HUES6 (cell line): Measurements from ENCODE around the gene SPRR2E.
"Not testable (repeated sequence)": the region's sequence is repeated elsewhere in the genome, so short reads cannot be mapped to it uniquely, and the experiment has no call there.

Source experiments
- H3K27ac ChIP-seq: 2 replicates; pipeline ENCODE4 v1.7.0; 2013; ENCODE audit warnings: low read depth, mild to moderate bottlenecking, low read length, inconsistent platforms
- H3K27me3 ChIP-seq: 2 replicates; pipeline ENCODE4 v1.6.1; 2013; ENCODE audit warnings: low read length; ENCODE audit not compliant: control insufficient read depth, insufficient read depth
- H3K36me3 ChIP-seq: 2 replicates; pipeline ENCODE4 v1.6.1; 2013; ENCODE audit warnings: low read length; ENCODE audit not compliant: control insufficient read depth, insufficient read depth
- H3K4me1 ChIP-seq: 2 replicates; pipeline ENCODE4 v1.6.1; 2013; ENCODE audit warnings: low read length; ENCODE audit not compliant: control insufficient read depth, insufficient read depth
- H3K4me3 ChIP-seq: 2 replicates; pipeline ENCODE4 v1.5.1; 2013; ENCODE audit warnings: low read depth, low read length
- H3K9ac ChIP-seq: one replicate; pipeline ENCODE4 v1.6.1; 2013; ENCODE audit warnings: mild to moderate bottlenecking, low read length
- H3K9me3 ChIP-seq: 2 replicates; pipeline ENCODE4 v1.6.1; 2013; ENCODE audit warnings: low read depth, low read length; ENCODE audit not compliant: control insufficient read depth, insufficient read depth

SPRR2E gene

DNA sequence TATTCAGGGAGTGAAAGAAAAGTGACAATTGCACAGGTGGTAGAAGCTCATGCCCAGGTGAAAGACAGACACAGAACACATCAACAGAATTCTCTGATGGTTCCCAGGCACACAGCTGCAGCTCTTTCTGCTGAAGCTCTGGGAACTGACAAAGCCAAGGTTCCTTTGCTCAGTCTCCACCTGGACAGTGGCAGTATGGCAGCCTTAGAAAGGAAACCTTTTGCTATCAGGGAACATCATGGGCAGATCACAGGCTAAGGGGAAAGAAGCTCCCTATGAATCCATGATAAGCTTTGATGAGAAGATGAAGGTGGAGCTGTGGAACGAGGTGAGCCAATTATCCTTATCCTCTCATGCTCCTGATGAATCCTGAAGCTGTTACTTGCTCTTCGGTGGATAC, 24.1 kb downstream of the SPRR2E start:
- Histone ChIP-seq H3K9me3 (no peaks in the 10 kb centered on the region), H3K4me1 (no peaks in the 10 kb centered on the region), H3K4me3 (no peak overlapping the region), H3K27me3 (no peaks in the 10 kb centered on the region), H3K9ac (no peak overlapping the region), H3K36me3 (no peaks in the 10 kb centered on the region), H3K27ac (no peak overlapping the region)

DNA sequence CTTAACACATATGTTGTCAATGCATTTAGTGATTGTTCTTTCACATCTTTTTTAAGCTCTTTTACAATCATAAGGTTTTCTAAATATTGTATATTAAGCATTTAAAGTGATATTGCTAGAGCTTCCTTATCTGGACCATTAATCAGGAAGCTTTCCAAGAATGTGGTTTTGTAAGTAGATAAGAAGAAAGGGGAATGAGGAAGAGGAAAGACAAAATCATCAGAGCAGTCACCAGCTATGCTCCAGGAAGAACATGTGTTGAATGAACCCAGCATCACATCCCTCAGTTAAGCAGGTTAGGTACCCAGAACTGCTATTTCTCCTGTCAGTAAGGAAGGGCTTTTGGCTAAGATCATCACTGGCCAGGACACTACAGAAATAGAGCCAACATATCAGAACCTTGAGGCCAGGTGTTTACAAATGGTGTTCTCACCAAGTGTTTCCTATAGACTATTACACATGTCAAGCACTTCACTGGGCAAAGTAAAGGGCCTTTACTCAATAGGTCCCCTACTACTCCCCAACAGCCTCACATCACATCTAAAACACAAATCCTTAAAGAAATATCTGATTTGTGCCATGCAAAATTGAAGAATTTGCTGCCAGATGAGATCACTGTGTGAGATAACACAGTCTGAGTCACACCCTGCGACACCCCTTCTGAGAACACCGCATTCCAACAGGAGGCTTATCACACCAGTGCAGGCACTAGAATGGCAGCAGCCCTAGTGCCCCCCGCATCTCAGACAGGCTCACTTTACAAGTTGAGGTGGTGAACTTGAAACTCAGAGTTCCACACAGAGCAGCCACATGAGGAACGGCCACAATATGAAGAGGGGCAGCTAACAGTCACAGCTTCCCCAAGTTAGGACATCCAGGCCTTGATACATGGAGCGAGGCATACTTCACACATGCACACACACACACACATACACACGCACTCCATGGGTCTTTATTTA, 35.2 kb downstream of the SPRR2E start:
- Histone ChIP-seq H3K4me3 (no peak overlapping the region), H3K27ac (no peak overlapping the region), H3K27me3 (no peaks in the 10 kb centered on the region), H3K4me1 (no peaks in the 10 kb centered on the region; the same call in 1 of the 2 replicates), H3K36me3 (no peaks in the 10 kb centered on the region), H3K9ac (no peak overlapping the region), H3K9me3 (no peaks in the 10 kb centered on the region)

DNA sequence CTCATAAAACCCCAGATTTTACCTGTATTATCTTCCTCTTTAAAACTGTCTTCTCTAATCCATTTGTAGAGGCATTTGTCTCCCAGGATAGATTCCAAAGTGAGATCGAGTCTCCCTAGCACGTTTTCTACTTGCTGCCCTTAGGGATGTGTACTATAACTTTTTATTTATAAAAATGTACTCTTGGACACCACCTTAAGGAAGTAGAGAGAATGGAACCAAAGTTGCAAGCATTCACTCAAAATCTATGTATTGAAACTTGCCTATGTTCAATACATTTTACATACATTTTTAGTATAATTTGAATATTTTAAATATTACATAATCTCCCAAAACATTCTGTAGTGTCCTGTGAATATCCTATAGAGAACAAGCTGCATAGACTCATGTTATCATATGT, 36.2 kb downstream of the SPRR2E start:
- Histone ChIP-seq H3K9ac (no peak overlapping the region), H3K4me1 (no peaks in the 10 kb centered on the region; the same call in 1 of the 2 replicates), H3K4me3 (no peak overlapping the region), H3K9me3 (0 out of 2 replicates have a peak, but pooled peaks cover under 1% of the 10 kb centered on the region), H3K27me3 (no peaks in the 10 kb centered on the region), H3K36me3 (no peaks in the 10 kb centered on the region), H3K27ac (no peak overlapping the region)

DNA sequence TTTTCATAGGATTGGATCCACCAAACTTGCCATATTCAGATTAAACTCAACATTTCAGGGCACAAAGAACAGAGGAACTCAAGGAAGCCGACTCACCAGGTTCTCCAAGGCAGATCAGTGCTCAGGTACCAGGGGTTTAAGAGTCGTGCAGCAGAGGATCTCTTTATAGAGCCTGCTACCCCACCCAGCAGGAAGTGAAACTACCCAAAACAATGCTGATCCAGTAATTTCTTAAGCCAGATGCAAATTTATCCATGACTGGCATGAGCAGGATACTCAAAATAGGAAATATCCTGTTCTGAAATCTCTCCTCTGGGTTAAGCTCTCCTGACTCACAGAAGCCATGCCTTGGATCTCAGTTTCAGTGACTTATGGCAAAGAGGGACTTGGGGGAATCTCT, 37.0 kb downstream of the SPRR2E start, which contains the start of gene SPRR2A:
SPRR2A (minus strand) TSS at position 138 of the 400 bp plus-strand sequence. CDS start 777 bp downstream, outside the sequence.
- Histone ChIP-seq H3K36me3 (no peaks in the 10 kb centered on the region), H3K4me3 (no peak within 1 kb of the TSS), H3K9me3 (0 out of 2 replicates have a peak, but pooled peaks cover 2% of the 10 kb centered on the region), H3K27ac (no peak within 1 kb of the TSS), H3K9ac (no peak within 1 kb of the TSS), H3K27me3 (no peaks in the 10 kb centered on the region), H3K4me1 (no peaks in the 10 kb centered on the region; the same call in 1 of the 2 replicates)

DNA sequence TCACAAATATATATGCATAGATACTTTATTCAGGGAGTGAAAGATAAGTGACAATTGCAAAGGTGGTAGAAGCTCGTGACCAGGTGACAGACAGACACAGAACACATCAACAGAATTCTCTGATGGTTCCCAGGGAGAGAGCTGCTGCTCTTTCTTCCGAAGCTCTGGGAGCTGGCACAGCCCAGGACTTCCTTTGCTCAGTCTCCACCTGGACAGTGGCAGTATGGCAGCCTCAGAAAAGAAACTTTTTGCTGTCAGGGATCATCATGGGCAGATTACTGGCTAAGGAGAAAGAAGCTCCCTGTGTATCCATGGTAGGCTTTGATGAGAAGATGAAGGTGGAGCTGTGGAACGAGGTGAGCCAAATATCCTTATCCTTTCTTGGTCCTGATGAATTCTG, 38.2 kb downstream of the SPRR2E start:
- H3K27ac ChIP-seq, H3K9me3 ChIP-seq, H3K4me3 ChIP-seq, H3K4me1 ChIP-seq, H3K9ac ChIP-seq, H3K36me3 ChIP-seq, H3K27me3 ChIP-seq: not testable (repeated sequence)

DNA sequence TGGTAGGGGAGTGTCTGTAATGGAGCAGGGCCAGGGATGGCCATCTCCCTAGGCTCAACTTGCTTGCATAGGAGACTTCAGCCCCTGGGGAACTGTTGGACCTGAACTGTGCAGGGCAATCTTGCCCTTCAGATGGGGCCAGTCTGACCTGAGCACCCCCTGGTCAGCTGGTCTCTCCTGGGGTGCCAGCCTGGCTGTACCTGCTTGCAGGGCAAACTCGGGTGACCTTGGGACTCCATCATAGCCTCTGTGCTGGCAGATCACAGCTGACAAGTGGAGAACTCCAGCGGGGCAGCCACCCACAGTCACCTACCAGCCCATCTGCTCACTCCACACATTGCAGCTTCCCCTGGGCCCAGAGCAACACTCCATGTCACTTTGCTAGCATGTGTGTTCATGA, 45.1 kb downstream of the SPRR2E start:
- Histone ChIP-seq H3K9ac (no peak overlapping the region), H3K27ac (no peak overlapping the region), H3K4me3 (no peak overlapping the region), H3K27me3 (no peaks in the 10 kb centered on the region), H3K4me1 (no peaks in the 10 kb centered on the region), H3K9me3 (0 out of 2 replicates have a peak, but pooled peaks cover 2% of the 10 kb centered on the region), H3K36me3 (no peaks in the 10 kb centered on the region)
